HepG2 (cell line): Measurements from ENCODE around the gene CADM4. TPM values are rescaled to one million over a fixed set of nuclear protein-coding genes. Genes with fewer than 3 reads are reported as not detected.

ENCODE experiments used
- ATAC-seq: fragments of 200-7000 bp; cut with Tn5 transposase; 3 replicates; pipeline ENCODE4 v1.9.1; 2020; ENCODE audit warnings: mild to moderate bottlenecking, moderate library complexity
- BruUV-seq: library from RNA; stranded (reverse); fragments of 400-500 nt; replicated peaks from 2 replicates; lab custom pipeline; 2021; lab: Mats Ljungman, UMichigan
- CTCF ChIA-PET: fragments of 300-600 bp; formaldehyde crosslinking; extraction: SDS; loops from one replicate; lab custom pipeline; 2021; ENCODE audit warnings: low total read pairs, inconsistent platforms, low intra/inter-chr PET ratio; lab: Yijun Ruan, JAX
- POLR2A ChIA-PET: fragments of 350-600 bp; sonication (Branson Sonifier 250); formaldehyde crosslinking; loops from one replicate; lab custom pipeline; 2020; ENCODE audit warnings: antibody characterized with exemption, inconsistent platforms; lab: Yijun Ruan, JAX
- DNase-seq: peaks from one replicate; pipeline ENCODE4 v3.0.0-alpha.2; 2015; ENCODE audit warnings: low spot score
- FAIRE-seq: peaks from 3 replicates; lab custom pipeline; 2011; peaks lifted over from hg19 to GRCh38; lab: Jason Lieb, UNC
- H2AFZ ChIP-seq: one replicate; pipeline ENCODE4 v1.6.1; 2011; ENCODE audit warnings: low read length, inconsistent platforms
- H3K27ac ChIP-seq: fragments of 300-600 bp; 3 replicates; pipeline ENCODE4 v1.8.0; 2011; ENCODE audit warnings: mixed run types, mild to moderate bottlenecking, mixed read lengths, low read length, inconsistent platforms; ENCODE audit not compliant: insufficient read depth; ENCODE audit errors: extremely low read length
- H3K27me3 ChIP-seq, 2 experiments: fragments of 200-600 bp in 1 of 2; 2 replicates in 1 of 2; 3 replicates in 1 of 2; pipeline versions ENCODE4 v1.6.0 to v1.8.0; 2011; ENCODE audit warnings: low read length in 2 of 2, mild to moderate bottlenecking in 2 of 2, moderate library complexity in 2 of 2, inconsistent platforms in 1 of 2; ENCODE audit not compliant: insufficient read depth in 2 of 2, control insufficient read depth in 1 of 2
- H3K36me3 ChIP-seq, 2 experiments: fragments of 200-600 bp in 1 of 2; replicated peaks in 1 of 2; 2 replicates in 1 of 2; 3 replicates in 1 of 2; pipeline versions ENCODE4 v1.5.1 to v1.8.0; 2011; ENCODE audit warnings: low read length in 2 of 2, inconsistent platforms in 1 of 2; ENCODE audit not compliant: insufficient read depth in 2 of 2, control insufficient read depth in 1 of 2
- H3K4me1 ChIP-seq: 2 replicates; pipeline ENCODE4 v1.5.1; 2012; ENCODE audit warnings: low read length, inconsistent platforms; ENCODE audit not compliant: insufficient read depth
- H3K4me2 ChIP-seq: 2 replicates; pipeline ENCODE4 v1.6.0; 2011; ENCODE audit warnings: low read depth, low read length, inconsistent platforms
- H3K4me3 ChIP-seq, 3 experiments: fragments of 200-600 bp in 1 of 3; sonication (generic), shearing (Covaris generic) in 1 of 3; replicated peaks in 1 of 3; 2 replicates each; pipeline ENCODE4 v1.5.1; 2011 to 2016; ENCODE audit warnings: low read length in 3 of 3, inconsistent platforms in 2 of 3, low read depth in 2 of 3, mild to moderate bottlenecking in 2 of 3, control low read depth in 1 of 3, mixed read lengths in 1 of 3; ENCODE audit not compliant: insufficient read depth in 1 of 3
- H3K79me2 ChIP-seq: one replicate; pipeline ENCODE4 v1.6.1; 2011; ENCODE audit warnings: low read length, inconsistent platforms; ENCODE audit not compliant: insufficient read depth
- H3K9ac ChIP-seq: 2 replicates; pipeline ENCODE4 v1.6.0; 2011; ENCODE audit warnings: mild to moderate bottlenecking, low read depth, low read length, inconsistent platforms; ENCODE audit not compliant: insufficient read depth
- H3K9me3 ChIP-seq: 2 replicates; pipeline ENCODE4 v1.5.1; 2012; ENCODE audit warnings: mild to moderate bottlenecking, low read length
- H4K20me1 ChIP-seq: 2 replicates; pipeline ENCODE4 v1.6.0; 2011; ENCODE audit warnings: inconsistent platforms, mild to moderate bottlenecking, low read length, moderate library complexity; ENCODE audit not compliant: insufficient read depth
- ARNT2 ChIP-seq: sonication (generic); formaldehyde crosslinking; IDR thresholded peaks from 2 replicates; pipeline ENCODE4 v1.8.0; 2022; ENCODE audit warnings: mild to moderate bottlenecking, low read depth, missing genetic modification reagents, moderate library complexity
- ATF7-NPFF ChIP-seq: sonication (generic); formaldehyde crosslinking; IDR thresholded peaks from 2 replicates; pipeline ENCODE4 v1.8.1; 2023; ENCODE audit warnings: mild to moderate bottlenecking, low read depth, missing genetic modification reagents, moderate library complexity
- CBFB ChIP-seq: sonication (generic); formaldehyde crosslinking; IDR thresholded peaks from 2 replicates; pipeline ENCODE4 v1.4.0; 2020; ENCODE audit warnings: missing genetic modification reagents
- FOSL1 ChIP-seq: sonication (generic); formaldehyde crosslinking; IDR thresholded peaks from 2 replicates; pipeline ENCODE4 v1.9.0; 2021; ENCODE audit warnings: missing genetic modification reagents, borderline replicate concordance
- GZF1 ChIP-seq: sonication (generic); formaldehyde crosslinking; IDR thresholded peaks from 2 replicates; pipeline ENCODE4 v1.5.1; 2020; ENCODE audit warnings: mild to moderate bottlenecking, missing genetic modification reagents
- MZF1 ChIP-seq: sonication (generic); formaldehyde crosslinking; IDR thresholded peaks from 2 replicates; pipeline ENCODE4 v1.8.1; 2023; ENCODE audit warnings: mild to moderate bottlenecking, missing genetic modification reagents, borderline replicate concordance
- NFKBIZ ChIP-seq: IDR thresholded peaks from 2 replicates; pipeline ENCODE4 v1.6.1; 2018; ENCODE audit warnings: missing genetic modification reagents, missing compliant biosample characterization
- TSC22D2 ChIP-seq: sonication (generic); formaldehyde crosslinking; IDR thresholded peaks from 2 replicates; pipeline ENCODE4 v1.5.1; 2020; ENCODE audit warnings: missing genetic modification reagents, mild to moderate bottlenecking, borderline replicate concordance
- ZBTB7A ChIP-seq: sonication (generic); formaldehyde crosslinking; IDR thresholded peaks from 2 replicates; pipeline ENCODE4 v1.8.0; 2022; ENCODE audit warnings: mild to moderate bottlenecking, missing genetic modification reagents
- ZNF644 ChIP-seq: IDR thresholded peaks from 2 replicates; pipeline ENCODE4 v1.6.1; 2016; ENCODE audit warnings: low read depth
- ZNF780A ChIP-seq: sonication (generic); formaldehyde crosslinking; IDR thresholded peaks from 2 replicates; pipeline ENCODE4 v1.8.0; 2022; ENCODE audit warnings: mild to moderate bottlenecking, missing genetic modification reagents, moderate library complexity
- WGBS: methylation state at CpG from one replicate; pipeline ENCODE4 v1.1.6; 2017; ENCODE audit warnings: low lambda C conversion rate; 5-methylcytosine and 5-hydroxymethylcytosine counted together
- in situ Hi-C: cut with HindIII; loops from 2 replicates; pipeline ENCODE4 v1.10.0; 2017; ENCODE audit warnings: low pct_unique_long_range_greater_than_20kb; ENCODE audit not compliant: extremely low pct_ligation_motif_present
- intact Hi-C: fragments of 100-400 bp; cut with micrococcal nuclease; formaldehyde crosslinking; loops from one replicate; pipeline ENCODE4 v1.10.0; 2022; ENCODE audit not compliant: unreplicated experiment
- polyA plus RNA-seq, 8 experiments: library from polyadenylated mRNA; depleted of rRNA in 3 of 8; stranded (reverse) in 7 of 8; unstranded in 1 of 8; fragments of >200 nt; fragmentation: Illumina TruSeq in 4 of 8; extraction: Trizol in 4 of 8; gene quantifications; 2 replicates each; pipeline versions ENCODE4 v1.2.1 to v1.2.3, GENCODE V29; 2011 to 2016; ENCODE audit warnings: low read depth in 4 of 8, missing spikeins in 1 of 8, mixed read lengths in 1 of 8; ENCODE audit not compliant: insufficient read depth in 1 of 8
- total RNA-seq, 5 experiments: library from RNA; depleted of rRNA; stranded (reverse); fragments of >200 nt; fragmentation: Illumina TruSeq; extraction: Trizol; gene quantifications; 2 replicates each; pipeline ENCODE4 v1.2.3, GENCODE V29; 2016; ENCODE audit warnings: low read depth in 1 of 5
- TF ChIP-seq, protein P1 (sequence below): sonication (generic); formaldehyde crosslinking; IDR thresholded peaks from 2 replicates; pipeline ENCODE4 v1.4.0; 2020; ENCODE audit warnings: low read depth, missing genetic modification reagents
- TF ChIP-seq, protein P2 (sequence below): sonication (generic); formaldehyde crosslinking; IDR thresholded peaks from 2 replicates; pipeline ENCODE4 v1.5.1; 2020; ENCODE audit warnings: mild to moderate bottlenecking, moderate library complexity, missing genetic modification reagents
- TF ChIP-seq, protein P3 (sequence below): sonication (generic); formaldehyde crosslinking; IDR thresholded peaks from 2 replicates; pipeline ENCODE4 v1.5.0; 2020; ENCODE audit warnings: missing genetic modification reagents
- TF ChIP-seq, protein P4 (sequence below): sonication (generic); formaldehyde crosslinking; IDR thresholded peaks from 2 replicates; pipeline ENCODE4 v1.5.1; 2020; ENCODE audit warnings: missing genetic modification reagents, mild to moderate bottlenecking, borderline replicate concordance
- TF ChIP-seq, protein P5 (sequence below): sonication (generic); formaldehyde crosslinking; IDR thresholded peaks from 2 replicates; pipeline ENCODE4 v1.4.0; 2020; ENCODE audit warnings: mild to moderate bottlenecking, missing genetic modification reagents

The CADM4 gene
- total and polyA plus RNA-seq, 2 of the 13 experiments (the other 11 are each of a cell fraction or from before 2014, with no cell fraction given) = 8.5 to 16.0 TPM

DNA sequence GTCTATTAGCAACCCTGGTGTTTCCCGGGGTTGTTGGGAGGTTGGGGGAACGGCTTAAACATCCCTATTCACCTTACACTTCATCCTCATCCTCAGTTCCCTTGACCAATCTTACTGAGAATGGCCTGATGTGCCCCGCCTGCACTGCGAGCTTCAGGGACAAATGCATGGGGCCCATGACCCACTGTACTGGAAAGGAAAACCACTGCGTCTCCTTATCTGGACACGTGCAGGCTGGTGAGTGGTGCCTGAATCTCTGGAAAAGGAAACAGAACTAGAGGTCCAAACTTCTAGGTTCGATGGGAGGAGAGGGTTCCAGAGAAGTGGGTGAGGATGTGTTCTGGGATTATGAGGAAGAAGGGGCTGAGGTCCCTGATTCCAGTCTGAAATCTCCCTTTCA is 58.2 kb downstream of the CADM4 start:
- DNase-seq = no peak
- in situ Hi-C loops = no loop called here
- no TSS peak for BruUV-seq
- Histone ChIP-seq H3K79me2 (no peaks in the 10 kb centered on the region), H3K4me1 (peaks cover 16% of the 10 kb centered on the region), H3K9ac (no peak overlapping the region), H3K27ac (no peak overlapping the region), H4K20me1 (no peaks in the 10 kb centered on the region), H3K4me3 (no peak overlapping the region), H3K4me2 (no peak overlapping the region), H3K9me3 (no peaks in the 10 kb centered on the region), H3K36me3 (no peaks in the 10 kb centered on the region)
- ATAC-seq = no peak
- FAIRE-seq = no peak
- POLR2A ChIA-PET = no interaction called here
- CTCF ChIA-PET = no interaction called here
- 46% methylated on average over 7 of the region's 7 CpGs for WGBS
- TF ChIP-seq CBFB (no peak), ZNF644 (CRISPR knock-in tag) (no peak), TSC22D2 (CRISPR knock-in tag) (no peak), ZNF780A (no peak), ATF7-NPFF (CRISPR knock-in tag) (no peak), NFKBIZ (CRISPR knock-in tag) (no peak), FOSL1 (CRISPR knock-in tag) (no peak), ARNT2 (CRISPR knock-in tag) (no peak), GZF1 (no peak), MZF1 (CRISPR knock-in tag) (no peak), ZBTB7A (CRISPR knock-in tag) (no peak)
- TF ChIP-seq, protein P1, sequence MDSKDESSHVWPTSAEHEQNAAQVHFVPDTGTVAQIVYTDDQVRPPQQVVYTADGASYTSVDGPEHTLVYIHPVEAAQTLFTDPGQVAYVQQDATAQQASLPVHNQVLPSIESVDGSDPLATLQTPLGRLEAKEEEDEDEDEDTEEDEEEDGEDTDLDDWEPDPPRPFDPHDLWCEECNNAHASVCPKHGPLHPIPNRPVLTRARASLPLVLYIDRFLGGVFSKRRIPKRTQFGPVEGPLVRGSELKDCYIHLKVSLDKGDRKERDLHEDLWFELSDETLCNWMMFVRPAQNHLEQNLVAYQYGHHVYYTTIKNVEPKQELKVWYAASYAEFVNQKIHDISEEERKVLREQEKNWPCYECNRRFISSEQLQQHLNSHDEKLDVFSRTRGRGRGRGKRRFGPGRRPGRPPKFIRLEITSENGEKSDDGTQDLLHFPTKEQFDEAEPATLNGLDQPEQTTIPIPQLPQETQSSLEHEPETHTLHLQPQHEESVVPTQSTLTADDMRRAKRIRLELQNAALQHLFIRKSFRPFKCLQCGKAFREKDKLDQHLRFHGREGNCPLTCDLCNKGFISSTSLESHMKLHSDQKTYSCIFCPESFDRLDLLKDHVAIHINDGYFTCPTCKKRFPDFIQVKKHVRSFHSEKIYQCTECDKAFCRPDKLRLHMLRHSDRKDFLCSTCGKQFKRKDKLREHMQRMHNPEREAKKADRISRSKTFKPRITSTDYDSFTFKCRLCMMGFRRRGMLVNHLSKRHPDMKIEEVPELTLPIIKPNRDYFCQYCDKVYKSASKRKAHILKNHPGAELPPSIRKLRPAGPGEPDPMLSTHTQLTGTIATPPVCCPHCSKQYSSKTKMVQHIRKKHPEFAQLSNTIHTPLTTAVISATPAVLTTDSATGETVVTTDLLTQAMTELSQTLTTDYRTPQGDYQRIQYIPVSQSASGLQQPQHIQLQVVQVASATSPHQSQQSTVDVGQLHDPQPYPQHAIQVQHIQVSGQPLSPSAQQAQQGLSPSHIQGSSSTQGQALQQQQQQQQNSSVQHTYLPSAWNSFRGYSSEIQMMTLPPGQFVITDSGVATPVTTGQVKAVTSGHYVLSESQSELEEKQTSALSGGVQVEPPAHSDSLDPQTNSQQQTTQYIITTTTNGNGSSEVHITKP (CRISPR knock-in tag) = no peak
- TF ChIP-seq, protein P2, sequence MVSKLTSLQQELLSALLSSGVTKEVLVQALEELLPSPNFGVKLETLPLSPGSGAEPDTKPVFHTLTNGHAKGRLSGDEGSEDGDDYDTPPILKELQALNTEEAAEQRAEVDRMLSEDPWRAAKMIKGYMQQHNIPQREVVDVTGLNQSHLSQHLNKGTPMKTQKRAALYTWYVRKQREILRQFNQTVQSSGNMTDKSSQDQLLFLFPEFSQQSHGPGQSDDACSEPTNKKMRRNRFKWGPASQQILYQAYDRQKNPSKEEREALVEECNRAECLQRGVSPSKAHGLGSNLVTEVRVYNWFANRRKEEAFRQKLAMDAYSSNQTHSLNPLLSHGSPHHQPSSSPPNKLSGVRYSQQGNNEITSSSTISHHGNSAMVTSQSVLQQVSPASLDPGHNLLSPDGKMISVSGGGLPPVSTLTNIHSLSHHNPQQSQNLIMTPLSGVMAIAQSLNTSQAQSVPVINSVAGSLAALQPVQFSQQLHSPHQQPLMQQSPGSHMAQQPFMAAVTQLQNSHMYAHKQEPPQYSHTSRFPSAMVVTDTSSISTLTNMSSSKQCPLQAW (CRISPR knock-in tag) = no peak
- TF ChIP-seq, protein P3, sequence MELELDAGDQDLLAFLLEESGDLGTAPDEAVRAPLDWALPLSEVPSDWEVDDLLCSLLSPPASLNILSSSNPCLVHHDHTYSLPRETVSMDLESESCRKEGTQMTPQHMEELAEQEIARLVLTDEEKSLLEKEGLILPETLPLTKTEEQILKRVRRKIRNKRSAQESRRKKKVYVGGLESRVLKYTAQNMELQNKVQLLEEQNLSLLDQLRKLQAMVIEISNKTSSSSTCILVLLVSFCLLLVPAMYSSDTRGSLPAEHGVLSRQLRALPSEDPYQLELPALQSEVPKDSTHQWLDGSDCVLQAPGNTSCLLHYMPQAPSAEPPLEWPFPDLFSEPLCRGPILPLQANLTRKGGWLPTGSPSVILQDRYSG (CRISPR knock-in tag) = no peak
- TF ChIP-seq, protein P4, sequence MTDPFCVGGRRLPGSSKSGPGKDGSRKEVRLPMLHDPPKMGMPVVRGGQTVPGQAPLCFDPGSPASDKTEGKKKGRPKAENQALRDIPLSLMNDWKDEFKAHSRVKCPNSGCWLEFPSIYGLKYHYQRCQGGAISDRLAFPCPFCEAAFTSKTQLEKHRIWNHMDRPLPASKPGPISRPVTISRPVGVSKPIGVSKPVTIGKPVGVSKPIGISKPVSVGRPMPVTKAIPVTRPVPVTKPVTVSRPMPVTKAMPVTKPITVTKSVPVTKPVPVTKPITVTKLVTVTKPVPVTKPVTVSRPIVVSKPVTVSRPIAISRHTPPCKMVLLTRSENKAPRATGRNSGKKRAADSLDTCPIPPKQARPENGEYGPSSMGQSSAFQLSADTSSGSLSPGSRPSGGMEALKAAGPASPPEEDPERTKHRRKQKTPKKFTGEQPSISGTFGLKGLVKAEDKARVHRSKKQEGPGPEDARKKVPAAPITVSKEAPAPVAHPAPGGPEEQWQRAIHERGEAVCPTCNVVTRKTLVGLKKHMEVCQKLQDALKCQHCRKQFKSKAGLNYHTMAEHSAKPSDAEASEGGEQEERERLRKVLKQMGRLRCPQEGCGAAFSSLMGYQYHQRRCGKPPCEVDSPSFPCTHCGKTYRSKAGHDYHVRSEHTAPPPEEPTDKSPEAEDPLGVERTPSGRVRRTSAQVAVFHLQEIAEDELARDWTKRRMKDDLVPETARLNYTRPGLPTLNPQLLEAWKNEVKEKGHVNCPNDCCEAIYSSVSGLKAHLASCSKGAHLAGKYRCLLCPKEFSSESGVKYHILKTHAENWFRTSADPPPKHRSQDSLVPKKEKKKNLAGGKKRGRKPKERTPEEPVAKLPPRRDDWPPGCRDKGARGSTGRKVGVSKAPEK (CRISPR knock-in tag) = no peak
- TF ChIP-seq, protein P5, sequence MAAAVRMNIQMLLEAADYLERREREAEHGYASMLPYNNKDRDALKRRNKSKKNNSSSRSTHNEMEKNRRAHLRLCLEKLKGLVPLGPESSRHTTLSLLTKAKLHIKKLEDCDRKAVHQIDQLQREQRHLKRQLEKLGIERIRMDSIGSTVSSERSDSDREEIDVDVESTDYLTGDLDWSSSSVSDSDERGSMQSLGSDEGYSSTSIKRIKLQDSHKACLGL = no peak
- TF ChIP-seq, all 625 proteins: peak for 0
- Histone ChIP-seq H2AFZ (no peak overlapping the region), H3K27me3 (no peaks in the 10 kb centered on the region)
- intact Hi-C loops = no loop called here
